ENCODE results near the gene KCNMA1.

Gene KCNMA1

DNA sequence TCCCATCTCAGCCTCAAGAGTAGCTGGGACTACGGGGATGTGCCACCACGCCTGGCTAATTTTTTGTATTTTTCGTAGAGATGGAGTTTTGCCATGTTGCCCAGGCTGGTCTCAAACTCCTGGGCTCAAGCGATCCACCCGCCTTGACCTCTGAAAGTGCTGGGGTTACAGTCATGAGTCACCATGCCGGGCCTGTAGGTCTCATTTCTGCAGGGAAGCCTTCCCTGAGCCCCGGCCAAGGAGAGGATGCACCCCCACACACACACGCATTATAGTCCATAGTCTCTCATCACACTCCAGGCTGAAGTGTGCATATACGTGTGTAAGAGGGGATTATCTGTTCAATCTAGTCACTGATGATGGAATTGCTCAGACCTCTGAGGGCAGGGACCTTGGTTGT is 29.3 kb downstream of the KCNMA1 start:
- TF ChIP-seq POLR2A (IDR thresholded peaks at IDR 0.05; ENCODE audit: extremely low read depth, insufficient read length) = no peak
- TF ChIP-seq, protein P1, sequence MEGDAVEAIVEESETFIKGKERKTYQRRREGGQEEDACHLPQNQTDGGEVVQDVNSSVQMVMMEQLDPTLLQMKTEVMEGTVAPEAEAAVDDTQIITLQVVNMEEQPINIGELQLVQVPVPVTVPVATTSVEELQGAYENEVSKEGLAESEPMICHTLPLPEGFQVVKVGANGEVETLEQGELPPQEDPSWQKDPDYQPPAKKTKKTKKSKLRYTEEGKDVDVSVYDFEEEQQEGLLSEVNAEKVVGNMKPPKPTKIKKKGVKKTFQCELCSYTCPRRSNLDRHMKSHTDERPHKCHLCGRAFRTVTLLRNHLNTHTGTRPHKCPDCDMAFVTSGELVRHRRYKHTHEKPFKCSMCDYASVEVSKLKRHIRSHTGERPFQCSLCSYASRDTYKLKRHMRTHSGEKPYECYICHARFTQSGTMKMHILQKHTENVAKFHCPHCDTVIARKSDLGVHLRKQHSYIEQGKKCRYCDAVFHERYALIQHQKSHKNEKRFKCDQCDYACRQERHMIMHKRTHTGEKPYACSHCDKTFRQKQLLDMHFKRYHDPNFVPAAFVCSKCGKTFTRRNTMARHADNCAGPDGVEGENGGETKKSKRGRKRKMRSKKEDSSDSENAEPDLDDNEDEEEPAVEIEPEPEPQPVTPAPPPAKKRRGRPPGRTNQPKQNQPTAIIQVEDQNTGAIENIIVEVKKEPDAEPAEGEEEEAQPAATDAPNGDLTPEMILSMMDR (IDR thresholded peaks at IDR 0.05; ENCODE audit: low read depth, low read length) = no peak
- TF ChIP-seq, protein P2, sequence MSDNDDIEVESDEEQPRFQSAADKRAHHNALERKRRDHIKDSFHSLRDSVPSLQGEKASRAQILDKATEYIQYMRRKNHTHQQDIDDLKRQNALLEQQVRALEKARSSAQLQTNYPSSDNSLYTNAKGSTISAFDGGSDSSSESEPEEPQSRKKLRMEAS (IDR thresholded peaks at IDR 0.05; ENCODE audit: low read depth, low read length) = no peak
- no peak for TF ChIP-seq MYC (IDR thresholded peaks at IDR 0.05; ENCODE audit: low read depth, low read length)
- H3K4me3 ChIP-seq (ENCODE audit: low read depth, low read length) = no peak overlapping the region
- no peak for DNase-seq (ENCODE audit: low read depth)

DNA sequence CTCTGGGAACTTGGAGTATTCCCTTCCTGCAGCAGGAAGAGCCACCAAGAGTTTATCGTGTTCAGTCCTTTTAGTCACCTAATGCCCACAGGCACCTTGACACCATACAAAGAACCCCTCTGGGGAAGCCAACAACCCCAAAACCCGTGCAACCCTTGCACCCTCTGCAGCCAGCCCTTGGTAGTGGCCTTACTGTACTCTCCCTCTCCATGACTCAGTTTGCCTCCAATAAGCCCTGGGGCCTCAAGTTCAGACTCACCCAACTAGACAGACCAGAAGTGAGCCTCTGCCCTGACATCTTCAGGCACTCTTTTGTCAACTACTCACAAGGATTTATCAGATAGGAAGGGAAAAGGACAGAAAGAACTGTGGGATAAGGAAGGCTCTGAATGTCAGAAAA is 30.9 kb downstream of the KCNMA1 start:
- TF ChIP-seq POLR2A (IDR thresholded peaks at IDR 0.05; ENCODE audit: extremely low read depth, insufficient read length) = no peak
- TF ChIP-seq, protein P2 (IDR thresholded peaks at IDR 0.05; ENCODE audit: low read depth, low read length) = no peak
- TF ChIP-seq, protein P1 (IDR thresholded peaks at IDR 0.05; ENCODE audit: low read depth, low read length) = no peak
- no peak for TF ChIP-seq MYC (IDR thresholded peaks at IDR 0.05; ENCODE audit: low read depth, low read length)
- no peak overlapping the region for H3K4me3 ChIP-seq (ENCODE audit: low read depth, low read length)
- DNase-seq (ENCODE audit: low read depth) = no peak

DNA sequence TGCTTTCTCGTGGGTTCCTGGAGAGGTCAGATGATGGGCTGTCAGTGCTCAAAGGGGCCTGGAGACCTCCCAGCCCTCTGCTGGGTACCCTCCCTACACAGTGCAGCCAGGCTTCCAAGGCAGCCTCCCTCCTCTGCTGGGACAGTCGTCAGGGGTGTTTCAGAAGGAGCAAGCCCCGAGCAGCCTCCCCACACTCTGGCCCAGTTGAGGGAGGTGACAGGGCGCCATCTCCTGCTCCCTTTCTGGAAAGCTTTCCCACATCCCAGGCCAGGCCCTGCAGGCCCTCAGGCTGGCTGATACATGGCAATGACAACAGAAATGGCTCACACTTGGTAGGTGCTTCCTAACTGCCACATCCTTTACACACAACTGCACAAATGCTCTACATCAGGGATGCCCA is 32.1 kb downstream of the KCNMA1 start:
- no peak for DNase-seq (ENCODE audit: low read depth)
- TF ChIP-seq, protein P2 (IDR thresholded peaks at IDR 0.05; ENCODE audit: low read depth, low read length) = no peak
- TF ChIP-seq POLR2A (IDR thresholded peaks at IDR 0.05; ENCODE audit: extremely low read depth, insufficient read length) (no peak), MYC (IDR thresholded peaks at IDR 0.05; ENCODE audit: low read depth, low read length) (no peak)
- TF ChIP-seq, protein P1 (IDR thresholded peaks at IDR 0.05; ENCODE audit: low read depth, low read length) = no peak

DNA sequence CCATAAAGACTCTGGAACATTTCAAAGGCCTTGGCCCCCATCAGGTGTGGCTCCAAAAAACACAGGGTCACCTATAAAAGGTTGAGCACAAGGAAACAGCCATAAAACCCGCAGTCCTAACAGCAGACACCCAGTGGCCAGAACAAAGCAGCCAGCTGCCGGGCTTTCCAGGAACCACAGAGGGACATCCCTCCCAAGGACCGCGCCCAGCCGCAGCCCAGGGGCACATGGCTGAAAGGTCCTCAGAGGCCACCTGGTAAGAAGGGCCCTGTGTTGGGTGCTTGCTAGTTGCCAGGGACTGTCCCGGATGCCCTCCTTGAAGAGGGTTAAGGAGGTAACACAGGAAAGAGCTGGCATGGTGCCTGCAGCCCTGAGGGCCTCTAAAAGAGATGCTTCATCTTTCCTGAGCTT is 32.7 kb downstream of the KCNMA1 start:
- DNase-seq (ENCODE audit: low read depth) = no peak
- TF ChIP-seq MYC (IDR thresholded peaks at IDR 0.05; ENCODE audit: low read depth, low read length) (no peak), POLR2A (IDR thresholded peaks at IDR 0.05; ENCODE audit: extremely low read depth, insufficient read length) (no peak)
- TF ChIP-seq, protein P2 (IDR thresholded peaks at IDR 0.05; ENCODE audit: low read depth, low read length) = no peak
- TF ChIP-seq, protein P1 (IDR thresholded peaks at IDR 0.05; ENCODE audit: low read depth, low read length) = no peak
- H3K4me3 ChIP-seq (ENCODE audit: low read depth, low read length) = no peak overlapping the region

More for the DNA sequence above, 32.1 kb downstream of the KCNMA1 start:
- no peak overlapping the region for H3K4me3 ChIP-seq (ENCODE audit: low read depth, low read length)

DNA sequence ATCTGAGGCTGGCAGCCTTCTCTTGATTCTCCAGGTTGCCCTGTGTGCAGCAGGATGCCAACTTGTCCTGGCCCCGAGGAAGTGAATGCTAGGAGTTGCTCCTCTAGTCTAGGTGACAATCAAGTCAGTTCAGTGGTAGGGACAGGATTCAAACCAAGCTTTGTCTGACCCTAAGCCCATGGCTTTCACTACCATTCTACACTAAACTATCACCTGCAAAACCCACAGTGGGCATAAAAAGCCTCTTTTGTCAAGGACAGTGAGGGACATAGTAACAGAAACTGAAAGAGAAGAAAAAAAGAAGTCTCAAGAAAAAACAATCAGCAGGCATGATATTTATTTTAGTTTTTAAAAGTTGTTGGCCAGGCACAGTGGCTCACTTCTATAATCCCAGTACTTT is 33.5 kb downstream of the KCNMA1 start:
- TF ChIP-seq MYC (IDR thresholded peaks at IDR 0.05; ENCODE audit: low read depth, low read length) (no peak), POLR2A (IDR thresholded peaks at IDR 0.05; ENCODE audit: extremely low read depth, insufficient read length) (no peak)
- TF ChIP-seq, protein P1 (IDR thresholded peaks at IDR 0.05; ENCODE audit: low read depth, low read length) = no peak
- TF ChIP-seq, protein P2 (IDR thresholded peaks at IDR 0.05; ENCODE audit: low read depth, low read length) = no peak
- no peak for DNase-seq (ENCODE audit: low read depth)
- no peak overlapping the region for H3K4me3 ChIP-seq (ENCODE audit: low read depth, low read length)

All from NB4 (cell line).